Measurements from ENCODE around the gene PTPN2.

PTPN2 gene

DNA sequence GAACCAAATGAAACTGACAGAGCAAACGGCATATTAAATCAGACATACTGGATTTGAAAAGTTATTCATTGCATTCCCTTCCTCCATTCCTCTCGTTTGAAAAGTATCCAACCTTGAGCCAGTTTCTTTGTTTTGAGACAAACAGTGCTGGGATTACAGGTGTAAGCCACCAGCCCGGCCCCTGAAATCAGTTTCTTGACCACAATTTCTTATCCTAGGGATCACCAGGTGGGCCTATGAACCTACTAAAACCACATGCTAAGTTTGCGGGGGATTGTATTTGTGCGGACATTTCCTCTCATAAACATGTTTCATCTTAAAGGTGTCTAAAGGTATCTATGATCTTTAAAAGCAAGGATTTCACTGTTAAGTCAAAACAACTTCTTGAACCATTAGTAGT, 11.6 kb downstream of the PTPN2 start:
- TF ChIP-seq CSDC2 (CRISPR knock-in tag; IDR thresholded peaks at IDR 0.05) (no peak), ZNF8 (CRISPR knock-in tag; IDR thresholded peaks at IDR 0.05) (no peak), ZFP30 (CRISPR knock-in tag; IDR thresholded peaks at IDR 0.05) (no peak), SNAI2 (CRISPR knock-in tag; IDR thresholded peaks at IDR 0.05) (no peak), TCF4 (CRISPR knock-in tag; IDR thresholded peaks at IDR 0.05; ENCODE audit: borderline replicate concordance) (no peak), ESRRG (CRISPR knock-in tag; IDR thresholded peaks at IDR 0.05) (no peak), OSR1 (CRISPR knock-in tag; IDR thresholded peaks at IDR 0.05) (no peak), ZC3H10 (CRISPR knock-in tag; IDR thresholded peaks at IDR 0.05) (no peak), ZFP3 (CRISPR knock-in tag; IDR thresholded peaks at IDR 0.05) (no peak), ZNF70 (CRISPR knock-in tag; IDR thresholded peaks at IDR 0.05) (no peak), ARNTL (CRISPR knock-in tag; IDR thresholded peaks at IDR 0.05; ENCODE audit: borderline replicate concordance, low read depth) (no peak)
- TF ChIP-seq, protein P1, sequence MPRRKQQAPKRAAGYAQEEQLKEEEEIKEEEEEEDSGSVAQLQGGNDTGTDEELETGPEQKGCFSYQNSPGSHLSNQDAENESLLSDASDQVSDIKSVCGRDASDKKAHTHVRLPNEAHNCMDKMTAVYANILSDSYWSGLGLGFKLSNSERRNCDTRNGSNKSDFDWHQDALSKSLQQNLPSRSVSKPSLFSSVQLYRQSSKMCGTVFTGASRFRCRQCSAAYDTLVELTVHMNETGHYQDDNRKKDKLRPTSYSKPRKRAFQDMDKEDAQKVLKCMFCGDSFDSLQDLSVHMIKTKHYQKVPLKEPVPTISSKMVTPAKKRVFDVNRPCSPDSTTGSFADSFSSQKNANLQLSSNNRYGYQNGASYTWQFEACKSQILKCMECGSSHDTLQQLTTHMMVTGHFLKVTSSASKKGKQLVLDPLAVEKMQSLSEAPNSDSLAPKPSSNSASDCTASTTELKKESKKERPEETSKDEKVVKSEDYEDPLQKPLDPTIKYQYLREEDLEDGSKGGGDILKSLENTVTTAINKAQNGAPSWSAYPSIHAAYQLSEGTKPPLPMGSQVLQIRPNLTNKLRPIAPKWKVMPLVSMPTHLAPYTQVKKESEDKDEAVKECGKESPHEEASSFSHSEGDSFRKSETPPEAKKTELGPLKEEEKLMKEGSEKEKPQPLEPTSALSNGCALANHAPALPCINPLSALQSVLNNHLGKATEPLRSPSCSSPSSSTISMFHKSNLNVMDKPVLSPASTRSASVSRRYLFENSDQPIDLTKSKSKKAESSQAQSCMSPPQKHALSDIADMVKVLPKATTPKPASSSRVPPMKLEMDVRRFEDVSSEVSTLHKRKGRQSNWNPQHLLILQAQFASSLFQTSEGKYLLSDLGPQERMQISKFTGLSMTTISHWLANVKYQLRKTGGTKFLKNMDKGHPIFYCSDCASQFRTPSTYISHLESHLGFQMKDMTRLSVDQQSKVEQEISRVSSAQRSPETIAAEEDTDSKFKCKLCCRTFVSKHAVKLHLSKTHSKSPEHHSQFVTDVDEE (CRISPR knock-in tag; IDR thresholded peaks at IDR 0.05), result no peak
- no peak for ATAC-seq

DNA sequence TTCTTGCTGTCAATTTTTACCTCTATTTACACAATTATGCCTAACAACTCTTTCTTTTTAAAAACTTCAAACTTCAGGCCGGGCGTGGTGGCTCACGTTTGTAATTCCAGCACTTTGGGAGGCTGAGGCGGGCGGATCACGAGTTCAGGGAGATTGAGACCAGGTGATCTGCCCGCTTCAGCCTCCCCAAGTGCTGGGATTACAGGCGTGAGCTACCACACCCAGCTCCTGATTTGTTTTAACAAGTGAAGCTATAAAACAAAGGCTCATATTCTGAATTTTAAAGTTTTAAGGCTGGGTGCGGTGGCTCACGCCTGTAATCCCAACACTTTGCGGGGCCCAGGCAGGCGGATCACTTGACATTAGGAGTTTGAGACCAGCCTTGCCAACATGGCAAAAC, 15.5 kb downstream of the PTPN2 start:
- TF ChIP-seq ZC3H10 (CRISPR knock-in tag; IDR thresholded peaks at IDR 0.05), result no peak
- TF ChIP-seq, protein P2, sequence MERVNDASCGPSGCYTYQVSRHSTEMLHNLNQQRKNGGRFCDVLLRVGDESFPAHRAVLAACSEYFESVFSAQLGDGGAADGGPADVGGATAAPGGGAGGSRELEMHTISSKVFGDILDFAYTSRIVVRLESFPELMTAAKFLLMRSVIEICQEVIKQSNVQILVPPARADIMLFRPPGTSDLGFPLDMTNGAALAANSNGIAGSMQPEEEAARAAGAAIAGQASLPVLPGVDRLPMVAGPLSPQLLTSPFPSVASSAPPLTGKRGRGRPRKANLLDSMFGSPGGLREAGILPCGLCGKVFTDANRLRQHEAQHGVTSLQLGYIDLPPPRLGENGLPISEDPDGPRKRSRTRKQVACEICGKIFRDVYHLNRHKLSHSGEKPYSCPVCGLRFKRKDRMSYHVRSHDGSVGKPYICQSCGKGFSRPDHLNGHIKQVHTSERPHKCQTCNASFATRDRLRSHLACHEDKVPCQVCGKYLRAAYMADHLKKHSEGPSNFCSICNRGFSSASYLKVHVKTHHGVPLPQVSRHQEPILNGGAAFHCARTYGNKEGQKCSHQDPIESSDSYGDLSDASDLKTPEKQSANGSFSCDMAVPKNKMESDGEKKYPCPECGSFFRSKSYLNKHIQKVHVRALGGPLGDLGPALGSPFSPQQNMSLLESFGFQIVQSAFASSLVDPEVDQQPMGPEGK (CRISPR knock-in tag; IDR thresholded peaks at IDR 0.05; ENCODE audit: borderline replicate concordance), result no peak
- TF ChIP-seq ZNF565 (CRISPR knock-in tag; conservative IDR thresholded peaks at IDR 0.05; ENCODE audit: low read depth), result no peak
- no peak for TF ChIP-seq TOX (CRISPR knock-in tag; IDR thresholded peaks at IDR 0.05; ENCODE audit: borderline replicate concordance)
- TF ChIP-seq PPARA (CRISPR knock-in tag; IDR thresholded peaks at IDR 0.05; ENCODE audit: borderline replicate concordance), result no peak
- TF ChIP-seq BACH2 (CRISPR knock-in tag; IDR thresholded peaks at IDR 0.05; ENCODE audit: borderline replicate concordance), result no peak
- no peak for TF ChIP-seq ZFP3 (CRISPR knock-in tag; IDR thresholded peaks at IDR 0.05)
- no peak for TF ChIP-seq ZNF70 (CRISPR knock-in tag; IDR thresholded peaks at IDR 0.05)
- TF ChIP-seq, protein P3, sequence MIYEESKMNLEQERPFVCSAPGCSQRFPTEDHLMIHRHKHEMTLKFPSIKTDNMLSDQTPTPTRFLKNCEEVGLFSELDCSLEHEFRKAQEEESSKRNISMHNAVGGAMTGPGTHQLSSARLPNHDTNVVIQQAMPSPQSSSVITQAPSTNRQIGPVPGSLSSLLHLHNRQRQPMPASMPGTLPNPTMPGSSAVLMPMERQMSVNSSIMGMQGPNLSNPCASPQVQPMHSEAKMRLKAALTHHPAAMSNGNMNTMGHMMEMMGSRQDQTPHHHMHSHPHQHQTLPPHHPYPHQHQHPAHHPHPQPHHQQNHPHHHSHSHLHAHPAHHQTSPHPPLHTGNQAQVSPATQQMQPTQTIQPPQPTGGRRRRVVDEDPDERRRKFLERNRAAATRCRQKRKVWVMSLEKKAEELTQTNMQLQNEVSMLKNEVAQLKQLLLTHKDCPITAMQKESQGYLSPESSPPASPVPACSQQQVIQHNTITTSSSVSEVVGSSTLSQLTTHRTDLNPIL (CRISPR knock-in tag; IDR thresholded peaks at IDR 0.05; ENCODE audit: low read depth), result no peak
- TF ChIP-seq, protein P1 (CRISPR knock-in tag; IDR thresholded peaks at IDR 0.05), result no peak
- TF ChIP-seq, protein P4, sequence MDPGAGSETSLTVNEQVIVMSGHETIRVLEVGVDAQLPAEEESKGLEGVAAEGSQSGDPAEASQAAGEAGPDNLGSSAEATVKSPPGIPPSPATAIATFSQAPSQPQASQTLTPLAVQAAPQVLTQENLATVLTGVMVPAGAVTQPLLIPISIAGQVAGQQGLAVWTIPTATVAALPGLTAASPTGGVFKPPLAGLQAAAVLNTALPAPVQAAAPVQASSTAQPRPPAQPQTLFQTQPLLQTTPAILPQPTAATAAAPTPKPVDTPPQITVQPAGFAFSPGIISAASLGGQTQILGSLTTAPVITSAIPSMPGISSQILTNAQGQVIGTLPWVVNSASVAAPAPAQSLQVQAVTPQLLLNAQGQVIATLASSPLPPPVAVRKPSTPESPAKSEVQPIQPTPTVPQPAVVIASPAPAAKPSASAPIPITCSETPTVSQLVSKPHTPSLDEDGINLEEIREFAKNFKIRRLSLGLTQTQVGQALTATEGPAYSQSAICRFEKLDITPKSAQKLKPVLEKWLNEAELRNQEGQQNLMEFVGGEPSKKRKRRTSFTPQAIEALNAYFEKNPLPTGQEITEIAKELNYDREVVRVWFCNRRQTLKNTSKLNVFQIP (CRISPR knock-in tag; IDR thresholded peaks at IDR 0.05; ENCODE audit: borderline replicate concordance, low read depth), result no peak
- TF ChIP-seq TCF4 (CRISPR knock-in tag; IDR thresholded peaks at IDR 0.05; ENCODE audit: borderline replicate concordance), result no peak
- no peak for TF ChIP-seq OSR1 (CRISPR knock-in tag; IDR thresholded peaks at IDR 0.05)
- TF ChIP-seq ESRRG (CRISPR knock-in tag; IDR thresholded peaks at IDR 0.05), result no peak
- no peak for ATAC-seq
